SK-N-SH treated with all-trans-retinoic acid at 6 μM for 48 hours (cell line): ENCODE results near the gene LIMS1.
"Not testable (repeated sequence)": the region's sequence is repeated elsewhere in the genome, so short reads cannot be mapped to it uniquely, and the experiment has no call there.

Experiments used
- PATZ1 ChIP-seq: fragments of 250-450 bp; sonication (Bioruptor Pico); IDR thresholded peaks from 2 replicates; pipeline ENCODE4 v1.8.0; 2020; ENCODE audit warnings: mild to moderate bottlenecking, moderate library complexity, borderline replicate concordance
- PPARA ChIP-seq: fragments of 250-450 bp; sonication (Bioruptor Pico); IDR thresholded peaks from 2 replicates; pipeline ENCODE4 v1.5.0; 2020; ENCODE audit warnings: mild to moderate bottlenecking, borderline replicate concordance
- TSHZ2 ChIP-seq: fragments of 250-450 bp; sonication (Bioruptor Pico); IDR thresholded peaks from 2 replicates; pipeline ENCODE4 v1.5.0; 2020; ENCODE audit warnings: mild to moderate bottlenecking, moderate library complexity
- ZNF8 ChIP-seq: fragments of 450-650 bp; formaldehyde crosslinking; IDR thresholded peaks from 2 replicates; pipeline ENCODE4 v1.5.0; 2020; ENCODE audit warnings: mild to moderate bottlenecking, moderate library complexity

- not testable (repeated sequence) for TF ChIP-seq PATZ1 (CRISPR knock-in tag); PPARA (CRISPR knock-in tag); TSHZ2; ZNF8 (CRISPR knock-in tag)
Observed at GRCh38 chr2:108661493-108661892, 127.2 kb downstream of the LIMS1 start.
